ENCODE results near the gene LAGE3.

The LAGE3 gene

DNA sequence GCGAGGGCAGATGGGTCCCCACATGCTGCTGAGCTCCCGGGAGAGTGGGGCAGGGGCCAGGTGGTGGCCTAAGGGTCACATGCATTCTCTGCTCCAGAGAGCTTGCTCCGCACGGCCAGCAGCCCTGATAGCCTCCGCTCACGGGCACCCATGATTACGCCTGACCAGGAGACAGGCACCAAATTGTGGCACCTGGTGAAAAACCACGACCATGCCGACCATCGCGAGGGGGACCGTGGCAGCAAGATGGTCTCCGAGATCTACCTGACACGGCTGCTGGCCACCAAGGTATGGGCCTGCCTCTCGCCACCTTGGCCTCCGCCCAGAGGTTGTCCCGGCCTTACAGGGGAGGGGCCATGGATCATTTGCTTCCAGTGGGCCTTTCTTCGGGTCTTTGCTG lies 9.2 kb downstream of the LAGE3 start:
- no peak overlapping the region for H3K18ac ChIP-seq (ENCODE audit: low read length)
- no peak overlapping the region for H3K4ac ChIP-seq (ENCODE audit: low read depth, low read length)
- H3K4me2 ChIP-seq (ENCODE audit: low read length): no peak overlapping the region
- H3K4me3 ChIP-seq (ENCODE audit: low read length): no peak overlapping the region
- H3K4me1 ChIP-seq (ENCODE audit: control insufficient read depth, low read depth, low read length): no peaks in the 10 kb centered on the region
- H4K5ac ChIP-seq (ENCODE audit: low read length): no peak overlapping the region
- WGBS (ENCODE audit: extremely low coverage, insufficient coverage, low lambda C conversion rate): no CpG with 5 or more reads among the region's 18 CpGs
- H3K27me3 ChIP-seq (ENCODE audit: insufficient read depth, low read length, poor library complexity): no peaks in the 10 kb centered on the region
- H2BK120ac ChIP-seq (ENCODE audit: low read depth, low read length): no peak overlapping the region
- H2AK5ac ChIP-seq (ENCODE audit: low read length): no peak overlapping the region
- H2BK5ac ChIP-seq (ENCODE audit: low read length): no peak overlapping the region
- no peak overlapping the region for H2BK15ac ChIP-seq (replicated peaks; ENCODE audit: low read depth)
- DNase-seq: no peak
- no peak overlapping the region for H3K9ac ChIP-seq (ENCODE audit: low read length)
- H3K56ac ChIP-seq (ENCODE audit: low read length): no peak overlapping the region
- no peak overlapping the region for H3K27ac ChIP-seq (ENCODE audit: low read depth, low read length)
- H4K8ac ChIP-seq (ENCODE audit: low read depth, low read length): no peak overlapping the region
- H3K79me2 ChIP-seq (ENCODE audit: control insufficient read depth, insufficient read depth, low read length): no peaks in the 10 kb centered on the region
- no peaks in the 10 kb centered on the region for H3K79me1 ChIP-seq (ENCODE audit: low read length)
- no peaks in the 10 kb centered on the region for H3K36me3 ChIP-seq (ENCODE audit: control insufficient read depth, insufficient read depth, low read length)
- H3K23ac ChIP-seq (ENCODE audit: low read length): no peak overlapping the region

DNA sequence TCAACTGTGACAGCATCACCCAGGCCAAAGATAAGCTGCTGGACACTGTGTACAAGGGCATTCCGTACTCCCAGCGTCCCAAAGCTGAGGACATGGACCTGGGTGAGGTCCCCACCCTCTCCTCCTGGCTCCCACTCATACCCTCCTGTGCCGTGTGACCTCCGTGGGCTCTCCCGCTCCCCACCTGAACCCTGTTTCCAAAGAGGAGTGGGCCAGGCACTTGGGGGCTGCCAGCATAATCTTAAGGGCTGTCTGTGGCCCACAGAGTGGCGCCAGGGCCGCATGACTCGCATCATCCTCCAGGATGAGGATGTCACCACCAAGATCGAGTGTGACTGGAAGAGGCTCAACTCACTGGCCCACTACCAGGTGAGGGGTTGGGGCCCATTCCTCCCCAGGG lies 10.0 kb downstream of the LAGE3 start:
- Histone ChIP-seq H3K4me2 (ENCODE audit: low read length) (no peak overlapping the region), H2AK5ac (ENCODE audit: low read length) (no peak overlapping the region), H3K27ac (ENCODE audit: low read depth, low read length) (no peak overlapping the region), H3K4ac (ENCODE audit: low read depth, low read length) (no peak overlapping the region), H4K8ac (ENCODE audit: low read depth, low read length) (no peak overlapping the region), H4K5ac (ENCODE audit: low read length) (no peak overlapping the region), H3K79me1 (ENCODE audit: low read length) (no peaks in the 10 kb centered on the region), H3K27me3 (ENCODE audit: insufficient read depth, low read length, poor library complexity) (no peaks in the 10 kb centered on the region), H3K79me2 (ENCODE audit: control insufficient read depth, insufficient read depth, low read length) (no peaks in the 10 kb centered on the region), H3K4me1 (ENCODE audit: control insufficient read depth, low read depth, low read length) (no peaks in the 10 kb centered on the region), H3K9ac (ENCODE audit: low read length) (no peak overlapping the region), H3K56ac (ENCODE audit: low read length) (no peak overlapping the region), H3K36me3 (ENCODE audit: control insufficient read depth, insufficient read depth, low read length) (no peaks in the 10 kb centered on the region), H2BK120ac (ENCODE audit: low read depth, low read length) (no peak overlapping the region), H3K18ac (ENCODE audit: low read length) (no peak overlapping the region), H2BK5ac (ENCODE audit: low read length) (no peak overlapping the region), H2BK15ac (replicated peaks; ENCODE audit: low read depth) (no peak overlapping the region), H3K4me3 (ENCODE audit: low read length) (no peak overlapping the region), H3K23ac (ENCODE audit: low read length) (no peak overlapping the region)
- no CpG with 5 or more reads among the region's 9 CpGs for whole genome bisulfite sequencing (ENCODE audit: extremely low coverage, insufficient coverage, low lambda C conversion rate)
- no peak for DNase-seq

DNA sequence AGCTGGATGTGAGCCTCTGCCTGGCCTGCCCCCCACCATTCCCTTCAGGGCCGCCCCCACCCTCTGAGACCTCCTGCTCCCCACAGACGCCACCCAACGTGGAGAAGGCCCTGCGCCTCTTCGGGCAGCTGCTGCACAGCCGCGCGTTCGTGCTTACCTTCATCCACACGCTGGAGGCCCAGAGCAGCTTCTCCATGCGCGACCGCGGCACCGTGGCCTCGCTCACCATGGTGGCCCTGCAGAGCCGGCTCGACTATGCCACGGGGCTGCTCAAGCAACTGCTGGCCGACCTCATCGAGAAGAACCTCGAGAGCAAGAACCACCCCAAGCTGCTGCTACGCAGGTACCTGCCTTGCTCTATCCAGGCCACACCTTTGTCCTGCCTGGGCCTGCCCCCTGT lies 10.9 kb downstream of the LAGE3 start:
- Histone ChIP-seq H3K4me3 (ENCODE audit: low read length) (no peak overlapping the region), H2AK5ac (ENCODE audit: low read length) (no peak overlapping the region), H3K27ac (ENCODE audit: low read depth, low read length) (no peak overlapping the region), H3K79me2 (ENCODE audit: control insufficient read depth, insufficient read depth, low read length) (no peaks in the 10 kb centered on the region), H2BK15ac (replicated peaks; ENCODE audit: low read depth) (no peak overlapping the region), H3K18ac (ENCODE audit: low read length) (no peak overlapping the region), H3K4me1 (ENCODE audit: control insufficient read depth, low read depth, low read length) (no peaks in the 10 kb centered on the region), H3K4ac (ENCODE audit: low read depth, low read length) (no peak overlapping the region), H3K27me3 (ENCODE audit: insufficient read depth, low read length, poor library complexity) (no peaks in the 10 kb centered on the region), H3K36me3 (ENCODE audit: control insufficient read depth, insufficient read depth, low read length) (no peaks in the 10 kb centered on the region), H3K4me2 (ENCODE audit: low read length) (no peak overlapping the region), H3K56ac (ENCODE audit: low read length) (no peak overlapping the region), H3K79me1 (ENCODE audit: low read length) (no peaks in the 10 kb centered on the region), H3K9ac (ENCODE audit: low read length) (no peak overlapping the region), H2BK5ac (ENCODE audit: low read length) (no peak overlapping the region), H3K23ac (ENCODE audit: low read length) (no peak overlapping the region), H4K5ac (ENCODE audit: low read length) (no peak overlapping the region), H4K8ac (ENCODE audit: low read depth, low read length) (no peak overlapping the region), H2BK120ac (ENCODE audit: low read depth, low read length) (no peak overlapping the region)
- no peak for DNase-seq
- WGBS (ENCODE audit: extremely low coverage, insufficient coverage, low lambda C conversion rate): no CpG with 5 or more reads among the region's 23 CpGs

DNA sequence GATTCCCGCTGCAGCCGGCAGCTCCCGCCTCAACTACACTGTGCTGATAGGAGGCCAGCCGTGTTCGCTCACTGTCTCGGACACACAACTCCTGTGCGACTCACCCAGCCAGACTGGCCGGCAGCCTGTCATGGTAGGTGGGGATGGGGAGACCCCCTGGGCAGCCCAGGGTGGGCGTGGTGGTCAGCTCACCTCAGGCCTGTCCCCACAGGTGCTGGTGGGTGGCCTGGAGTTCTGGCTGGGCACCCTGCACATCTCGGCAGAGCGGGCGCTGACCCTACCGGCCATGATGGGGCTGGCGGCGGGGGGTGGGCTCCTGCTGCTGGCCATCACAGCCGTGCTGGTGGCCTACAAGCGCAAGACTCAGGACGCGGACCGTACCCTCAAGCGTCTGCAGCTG lies 11.5 kb downstream of the LAGE3 start:
- no peaks in the 10 kb centered on the region for H3K79me2 ChIP-seq (ENCODE audit: control insufficient read depth, insufficient read depth, low read length)
- H3K4me2 ChIP-seq (ENCODE audit: low read length): no peak overlapping the region
- no peak overlapping the region for H4K5ac ChIP-seq (ENCODE audit: low read length)
- WGBS (ENCODE audit: extremely low coverage, insufficient coverage, low lambda C conversion rate): no CpG with 5 or more reads among the region's 21 CpGs
- no peaks in the 10 kb centered on the region for H3K27me3 ChIP-seq (ENCODE audit: insufficient read depth, low read length, poor library complexity)
- H2BK120ac ChIP-seq (ENCODE audit: low read depth, low read length): no peak overlapping the region
- no peak for DNase-seq
- H3K79me1 ChIP-seq (ENCODE audit: low read length): no peaks in the 10 kb centered on the region
- no peak overlapping the region for H3K27ac ChIP-seq (ENCODE audit: low read depth, low read length)
- no peak overlapping the region for H3K18ac ChIP-seq (ENCODE audit: low read length)
- H2BK15ac ChIP-seq (replicated peaks; ENCODE audit: low read depth): no peak overlapping the region
- no peak overlapping the region for H3K56ac ChIP-seq (ENCODE audit: low read length)
- H3K4ac ChIP-seq (ENCODE audit: low read depth, low read length): no peak overlapping the region
- no peaks in the 10 kb centered on the region for H3K4me1 ChIP-seq (ENCODE audit: control insufficient read depth, low read depth, low read length)
- no peak overlapping the region for H3K4me3 ChIP-seq (ENCODE audit: low read length)
- H2BK5ac ChIP-seq (ENCODE audit: low read length): no peak overlapping the region
- H4K8ac ChIP-seq (ENCODE audit: low read depth, low read length): no peak overlapping the region
- no peak overlapping the region for H2AK5ac ChIP-seq (ENCODE audit: low read length)
- no peak overlapping the region for H3K23ac ChIP-seq (ENCODE audit: low read length)
- H3K9ac ChIP-seq (ENCODE audit: low read length): no peak overlapping the region
- H3K36me3 ChIP-seq (ENCODE audit: control insufficient read depth, insufficient read depth, low read length): no peaks in the 10 kb centered on the region

DNA sequence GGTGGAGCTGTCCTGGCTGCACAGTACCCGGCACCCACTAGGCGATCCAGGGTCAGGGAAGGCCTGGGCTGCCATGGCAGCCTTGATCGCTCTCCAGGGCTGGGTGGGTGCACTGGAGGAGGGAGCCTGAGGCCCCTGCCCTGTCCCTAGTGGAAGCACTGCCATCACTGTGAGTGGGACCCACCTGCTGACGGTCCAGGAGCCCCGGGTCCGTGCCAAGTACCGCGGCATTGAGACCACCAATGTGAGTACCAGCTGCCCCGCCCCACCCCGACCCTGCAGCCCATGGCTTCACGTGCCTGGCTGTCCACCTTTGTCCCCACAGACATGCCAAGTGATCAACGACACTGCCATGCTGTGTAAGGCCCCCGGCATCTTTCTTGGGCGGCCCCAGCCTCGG lies 12.2 kb downstream of the LAGE3 start:
- Histone ChIP-seq H3K18ac (ENCODE audit: low read length) (no peak overlapping the region), H3K4ac (ENCODE audit: low read depth, low read length) (no peak overlapping the region), H4K5ac (ENCODE audit: low read length) (no peak overlapping the region), H3K36me3 (ENCODE audit: control insufficient read depth, insufficient read depth, low read length) (no peaks in the 10 kb centered on the region), H2BK15ac (replicated peaks; ENCODE audit: low read depth) (no peak overlapping the region), H3K9ac (ENCODE audit: low read length) (no peak overlapping the region), H2AK5ac (ENCODE audit: low read length) (no peak overlapping the region), H3K79me2 (ENCODE audit: control insufficient read depth, insufficient read depth, low read length) (no peaks in the 10 kb centered on the region), H4K8ac (ENCODE audit: low read depth, low read length) (no peak overlapping the region), H3K4me1 (ENCODE audit: control insufficient read depth, low read depth, low read length) (no peaks in the 10 kb centered on the region), H3K4me3 (ENCODE audit: low read length) (no peak overlapping the region), H3K23ac (ENCODE audit: low read length) (no peak overlapping the region), H2BK5ac (ENCODE audit: low read length) (no peak overlapping the region), H3K79me1 (ENCODE audit: low read length) (no peaks in the 10 kb centered on the region), H3K27ac (ENCODE audit: low read depth, low read length) (no peak overlapping the region), H3K4me2 (ENCODE audit: low read length) (no peak overlapping the region), H2BK120ac (ENCODE audit: low read depth, low read length) (no peak overlapping the region), H3K27me3 (ENCODE audit: insufficient read depth, low read length, poor library complexity) (no peaks in the 10 kb centered on the region), H3K56ac (ENCODE audit: low read length) (no peak overlapping the region)
- no CpG with 5 or more reads among the region's 15 CpGs for WGBS (ENCODE audit: extremely low coverage, insufficient coverage, low lambda C conversion rate)
- DNase-seq: no peak

DNA sequence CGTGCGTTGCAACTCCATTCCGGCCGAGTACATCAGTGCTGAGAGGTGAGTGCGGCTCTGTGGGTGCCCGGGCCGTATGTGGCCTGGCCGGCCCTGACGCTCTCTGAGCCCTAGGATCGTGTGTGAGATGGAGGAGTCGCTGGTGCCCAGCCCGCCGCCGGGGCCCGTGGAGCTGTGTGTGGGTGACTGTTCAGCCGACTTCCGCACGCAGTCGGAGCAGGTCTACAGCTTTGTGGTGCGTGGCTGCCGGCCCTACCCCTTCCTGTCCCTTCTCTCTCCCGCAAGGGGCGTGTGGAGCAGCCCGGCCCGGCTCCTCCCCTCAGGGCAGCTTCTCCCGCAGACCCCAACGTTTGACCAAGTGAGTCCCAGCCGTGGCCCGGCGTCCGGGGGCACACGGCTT lies 13.0 kb downstream of the LAGE3 start:
- Histone ChIP-seq H3K4me1 (ENCODE audit: control insufficient read depth, low read depth, low read length) (no peaks in the 10 kb centered on the region), H3K79me1 (ENCODE audit: low read length) (no peaks in the 10 kb centered on the region), H3K4me3 (ENCODE audit: low read length) (no peak overlapping the region), H3K18ac (ENCODE audit: low read length) (no peak overlapping the region), H2BK15ac (replicated peaks; ENCODE audit: low read depth) (no peak overlapping the region), H3K79me2 (ENCODE audit: control insufficient read depth, insufficient read depth, low read length) (no peaks in the 10 kb centered on the region), H3K27ac (ENCODE audit: low read depth, low read length) (no peak overlapping the region), H2AK5ac (ENCODE audit: low read length) (no peak overlapping the region), H2BK5ac (ENCODE audit: low read length) (no peak overlapping the region), H3K9ac (ENCODE audit: low read length) (no peak overlapping the region), H3K23ac (ENCODE audit: low read length) (no peak overlapping the region), H4K8ac (ENCODE audit: low read depth, low read length) (no peak overlapping the region), H4K5ac (ENCODE audit: low read length) (no peak overlapping the region), H2BK120ac (ENCODE audit: low read depth, low read length) (no peak overlapping the region), H3K27me3 (ENCODE audit: insufficient read depth, low read length, poor library complexity) (no peaks in the 10 kb centered on the region), H3K4ac (ENCODE audit: low read depth, low read length) (no peak overlapping the region), H3K36me3 (ENCODE audit: control insufficient read depth, insufficient read depth, low read length) (no peaks in the 10 kb centered on the region), H3K4me2 (ENCODE audit: low read length) (no peak overlapping the region), H3K56ac (ENCODE audit: low read length) (no peak overlapping the region)
- WGBS (ENCODE audit: extremely low coverage, insufficient coverage, low lambda C conversion rate): no CpG with 5 or more reads among the region's 32 CpGs
- no peak for DNase-seq

All from mesendoderm (in vitro differentiated cells).